Effector CD8-positive, alpha-beta T cell (primary cell): Measurements from ENCODE around the gene CPTP.

Source experiments
- DNase-seq: peaks from one replicate; lab custom pipeline; 2025; lab: John Stamatoyannopoulos, UW
- total RNA-seq, 4 experiments: gene quantifications; one replicate each; lab custom pipeline; 2026; lab: John Stamatoyannopoulos, UW

The CPTP gene
- total RNA-seq, result 21.6 to 29.5 (median 27.2) reads per million in 4 experiments

DNA sequence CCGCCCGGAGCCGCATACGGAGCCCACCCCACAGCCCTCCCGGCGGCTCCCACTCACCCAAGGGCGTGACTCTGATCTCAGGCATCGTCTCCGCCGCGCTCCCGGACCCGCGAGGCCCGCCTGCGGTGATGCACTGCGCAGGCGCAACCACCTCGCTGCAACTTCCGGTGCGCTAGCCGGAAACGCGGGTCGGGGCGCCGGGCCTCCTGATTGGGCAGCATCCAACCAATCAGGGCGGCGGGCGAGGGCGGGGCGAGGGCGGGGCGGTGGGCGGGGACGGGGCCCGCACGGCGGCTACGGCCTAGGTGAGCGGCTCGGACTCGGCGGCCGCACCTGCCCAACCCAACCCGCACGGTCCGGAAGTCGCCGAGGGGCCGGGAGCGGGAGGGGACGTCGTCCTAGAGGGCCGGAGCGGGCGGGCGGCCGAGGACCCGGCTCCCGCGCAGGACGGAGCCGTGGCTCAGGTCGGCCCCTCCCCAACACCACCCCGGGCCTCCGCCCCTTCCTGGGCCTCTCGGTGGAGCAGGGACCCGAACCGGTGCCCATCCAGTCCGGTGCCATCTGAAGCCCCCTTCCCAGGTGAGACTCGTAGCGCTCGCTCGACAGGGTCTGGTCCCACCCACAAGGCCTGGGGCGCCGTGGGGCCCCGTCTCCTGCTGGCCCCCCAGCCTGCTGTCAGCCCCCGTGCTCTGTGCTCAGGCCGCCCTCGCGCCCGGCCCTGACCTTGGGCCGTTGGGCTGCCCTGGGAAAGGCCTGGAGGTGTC, at the start of gene CPTP, which contains the start of gene INTS11:
TSS of gene CPTP (plus strand) at position 279 of the 764 bp plus-strand sequence. CDS start 2,109 bp downstream, outside the sequence.
TSS of gene INTS11 (minus strand) at position 137 of the 764 bp plus-strand sequence. CDS start at position 85, 52 bp downstream.
- peak; percentile 95 for DNase-seq

DNA sequence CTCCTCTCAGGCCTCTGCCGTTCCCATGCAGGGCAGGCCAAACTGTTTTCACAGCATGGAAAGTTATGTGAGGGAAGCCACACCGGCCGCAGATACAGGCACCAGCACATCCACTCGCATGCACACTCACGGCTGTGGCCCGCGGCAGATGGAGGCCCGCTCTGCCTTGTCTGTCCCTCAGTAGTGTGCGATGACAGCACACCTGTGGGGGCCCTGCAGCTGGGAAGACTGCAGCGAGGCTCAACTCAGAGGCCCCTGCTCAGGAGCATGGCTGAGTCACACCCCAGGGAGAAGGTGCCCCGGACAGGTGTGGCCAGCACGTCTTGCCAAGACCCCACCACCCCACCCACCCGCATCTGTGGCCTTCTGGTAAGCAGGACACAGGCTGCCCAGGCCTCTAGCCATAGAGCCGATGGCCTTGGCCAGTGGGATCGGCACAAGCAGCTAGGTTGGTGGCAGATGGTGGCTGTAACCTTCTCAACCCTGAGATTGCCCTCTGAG, 49.6 kb upstream of the CPTP start:
- no peak for DNase-seq

DNA sequence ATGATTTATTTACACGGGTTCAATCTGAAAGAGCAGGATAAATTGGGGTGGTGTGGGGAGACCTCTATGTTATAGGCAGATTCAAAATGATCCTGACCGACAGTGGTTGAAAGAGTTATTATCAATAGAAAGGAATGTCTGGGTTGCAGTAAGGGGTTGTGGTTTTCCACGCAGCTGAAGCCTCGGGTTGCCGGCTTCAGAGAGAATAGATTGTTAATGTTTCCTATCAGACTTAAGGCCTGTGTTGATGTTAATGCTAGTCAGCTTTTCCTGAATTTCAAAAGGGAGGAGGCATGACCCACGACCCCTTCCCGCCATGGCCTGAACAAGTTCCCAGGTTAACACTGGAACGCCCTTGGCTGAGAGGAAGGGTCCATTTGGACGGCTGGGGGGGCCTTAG, 48.8 kb upstream of the CPTP start:
- no peak for DNase-seq

DNA sequence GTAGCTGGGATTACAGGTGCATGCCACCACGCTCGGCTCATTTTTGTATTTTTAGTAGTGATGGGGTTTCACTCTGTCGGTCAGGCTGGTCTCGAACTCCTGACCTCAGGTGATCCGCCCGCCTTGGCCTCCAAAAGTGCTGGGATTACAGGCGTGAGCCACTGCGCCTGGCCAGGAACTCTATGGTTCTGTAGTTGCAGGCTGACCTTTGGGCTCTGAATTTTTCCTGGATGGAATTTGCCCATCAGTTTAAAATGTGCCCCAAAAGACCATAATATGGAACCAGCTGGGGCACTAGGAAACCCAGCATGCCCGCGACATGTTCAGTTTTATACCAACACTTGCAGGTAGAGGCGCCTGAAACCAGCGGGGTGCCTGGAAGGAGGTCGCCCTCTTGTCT, 46.0 kb upstream of the CPTP start:
- DNase-seq, result no peak

DNA sequence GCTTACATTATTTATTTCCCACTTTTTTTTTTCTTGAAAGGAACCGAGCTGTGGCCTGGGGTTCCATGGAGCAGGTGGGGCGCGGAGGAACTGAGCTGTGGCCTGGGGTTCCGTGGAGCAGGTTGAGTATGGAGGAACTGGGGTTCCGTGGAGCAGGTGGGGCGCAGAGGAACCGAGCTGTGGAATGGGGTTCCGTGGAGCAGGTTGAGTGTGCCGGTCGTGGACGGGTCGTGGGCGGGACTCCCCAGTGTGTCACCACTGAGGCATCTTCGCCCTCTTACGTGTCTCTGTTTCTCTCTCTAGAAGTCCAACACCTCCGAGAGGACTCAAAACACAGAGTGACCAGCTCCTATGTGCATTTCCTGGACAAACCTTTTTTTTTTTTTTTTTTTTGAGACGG, 45.6 kb upstream of the CPTP start:
- no peak for DNase-seq

DNA sequence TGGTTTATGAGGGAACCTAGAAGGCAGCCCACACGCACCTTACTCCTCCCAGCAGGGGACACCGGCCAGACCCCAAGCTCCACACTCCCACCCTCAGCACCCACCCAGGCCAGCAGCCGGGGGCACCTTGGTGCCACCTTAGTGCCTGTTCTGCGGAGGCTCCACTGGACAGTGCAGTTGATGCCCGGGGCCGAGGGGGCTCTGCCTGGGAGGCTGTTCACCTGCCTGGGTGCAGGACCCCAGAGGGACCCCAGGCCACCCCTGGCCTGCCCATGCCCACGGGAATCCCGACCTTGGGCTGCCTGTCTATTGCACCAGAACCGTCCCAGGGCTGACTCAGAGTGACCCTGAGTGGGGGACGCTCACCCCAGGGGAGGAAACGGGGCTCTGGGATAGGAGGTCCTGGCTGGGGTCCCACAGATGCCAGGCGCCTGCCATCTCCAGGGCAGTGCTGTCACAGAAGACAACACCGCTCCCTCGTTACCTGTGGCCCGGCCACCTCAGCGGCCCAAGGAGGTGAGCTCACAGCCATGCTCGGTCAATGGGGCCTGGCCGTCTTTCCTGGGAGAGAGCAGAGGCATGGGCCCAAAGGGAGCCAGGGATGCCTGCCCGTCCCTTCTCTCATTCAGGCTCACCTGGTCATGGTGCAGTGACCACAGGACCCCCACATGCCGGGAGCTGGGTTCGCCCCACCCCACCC, 43.7 kb upstream of the CPTP start:
- no peak for DNase-seq

GRCh38 chr1:1281533-1282321, 42.9 kb upstream of the CPTP start:
- no peak for DNase-seq

GRCh38 chr1:1282998-1283397, 41.6 kb upstream of the CPTP start:
- DNase-seq, result no peak

- DNase-seq, result no peak
Measured at GRCh38 chr1:1283821-1284220, 40.8 kb upstream of the CPTP start.

- no peak for DNase-seq
Measured at GRCh38 chr1:1284221-1285101, 40.1 kb upstream of the CPTP start.

- no peak for DNase-seq
Measured at GRCh38 chr1:1285102-1285571, 39.5 kb upstream of the CPTP start.

DNA sequence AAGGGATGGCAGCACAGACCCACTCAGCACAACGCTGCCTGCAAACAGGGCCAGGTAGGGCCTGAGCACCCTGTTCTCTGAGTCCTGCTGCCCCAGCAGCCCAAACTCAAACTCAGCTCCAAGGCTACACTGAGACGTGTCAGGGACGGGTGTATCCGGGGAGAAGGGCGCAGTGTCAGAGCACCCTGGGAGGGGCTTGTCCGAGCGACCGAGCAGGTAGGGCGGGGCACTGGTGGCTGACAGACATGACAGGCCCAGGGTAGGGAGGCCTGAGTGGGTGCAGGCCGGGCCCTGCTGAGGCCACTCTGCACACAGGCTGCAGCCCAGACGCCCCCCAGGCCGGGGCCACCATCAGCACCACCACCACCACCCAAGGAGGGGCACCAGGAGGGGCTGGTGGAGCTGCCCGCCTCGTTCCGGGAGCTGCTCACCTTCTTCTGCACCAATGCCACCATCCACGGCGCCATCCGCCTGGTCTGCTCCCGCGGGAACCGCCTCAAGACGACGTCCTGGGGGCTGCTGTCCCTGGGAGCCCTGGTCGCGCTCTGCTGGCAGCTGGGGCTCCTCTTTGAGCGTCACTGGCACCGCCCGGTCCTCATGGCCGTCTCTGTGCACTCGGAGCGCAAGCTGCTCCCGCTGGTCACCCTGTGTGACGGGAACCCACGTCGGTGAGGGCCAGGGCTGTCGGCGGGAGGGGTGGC, 38.8 kb upstream of the CPTP start:
- DNase-seq, result no peak

DNA sequence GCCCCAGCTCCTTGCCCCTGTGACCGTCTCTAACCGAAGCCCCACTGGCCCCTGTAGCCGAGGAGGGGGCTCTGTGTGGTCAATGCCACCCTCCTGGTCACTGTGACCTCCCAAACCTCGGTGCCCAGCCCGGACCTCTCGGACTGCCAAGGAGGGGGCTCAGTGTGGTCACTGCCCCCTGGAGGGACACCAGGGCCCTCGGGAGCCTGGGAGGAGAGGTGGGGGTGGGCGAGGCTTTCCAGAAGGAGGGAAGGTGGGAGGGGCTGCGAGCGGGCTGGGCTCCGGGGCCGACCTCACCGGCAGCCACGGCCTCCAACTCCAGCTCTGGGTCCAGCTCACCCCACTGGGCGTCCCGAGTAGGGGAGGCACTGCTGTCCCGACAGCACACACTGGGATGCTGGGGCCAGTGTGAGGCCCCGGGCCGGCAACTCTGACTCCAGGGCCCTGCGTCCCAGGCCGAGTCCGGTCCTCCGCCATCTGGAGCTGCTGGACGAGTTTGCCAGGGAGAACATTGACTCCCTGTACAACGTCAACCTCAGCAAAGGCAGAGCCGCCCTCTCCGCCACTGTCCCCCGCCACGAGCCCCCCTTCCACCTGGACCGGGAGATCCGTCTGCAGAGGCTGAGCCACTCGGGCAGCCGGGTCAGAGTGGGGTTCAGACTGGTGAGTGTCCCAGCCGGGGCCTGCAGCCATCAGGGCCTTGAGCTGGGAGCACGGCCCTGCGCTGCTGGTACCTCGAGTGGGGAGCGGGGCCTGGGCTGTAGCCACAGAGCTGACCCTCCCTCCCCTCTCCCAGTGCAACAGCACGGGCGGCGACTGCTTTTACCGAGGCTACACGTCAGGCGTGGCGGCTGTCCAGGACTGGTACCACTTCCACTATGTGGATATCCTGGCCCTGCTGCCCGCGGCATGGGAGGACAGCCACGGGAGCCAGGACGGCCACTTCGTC, 38.0 kb upstream of the CPTP start:
- DNase-seq, result no peak

GRCh38 chr1:1287288-1288110, 37.1 kb upstream of the CPTP start:
- no peak for DNase-seq

DNA sequence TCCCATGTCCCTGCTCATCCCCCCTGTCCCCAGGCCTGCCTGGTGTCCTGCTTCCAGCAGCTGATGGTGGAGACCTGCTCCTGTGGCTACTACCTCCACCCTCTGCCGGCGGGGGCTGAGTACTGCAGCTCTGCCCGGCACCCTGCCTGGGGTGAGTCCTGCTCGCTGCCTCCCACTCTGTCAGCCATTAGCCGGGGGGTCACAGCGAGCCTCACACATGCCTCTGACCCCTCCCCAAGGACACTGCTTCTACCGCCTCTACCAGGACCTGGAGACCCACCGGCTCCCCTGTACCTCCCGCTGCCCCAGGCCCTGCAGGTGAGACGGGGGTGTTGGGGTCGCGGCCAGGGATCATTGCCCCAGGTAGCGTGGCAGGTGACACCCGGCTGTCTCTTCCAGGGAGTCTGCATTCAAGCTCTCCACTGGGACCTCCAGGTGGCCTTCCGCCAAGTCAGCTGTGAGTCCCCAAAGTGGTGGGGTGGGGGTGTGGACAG, 34.3 kb upstream of the CPTP start:
- peak; percentile 59 for DNase-seq

DNA sequence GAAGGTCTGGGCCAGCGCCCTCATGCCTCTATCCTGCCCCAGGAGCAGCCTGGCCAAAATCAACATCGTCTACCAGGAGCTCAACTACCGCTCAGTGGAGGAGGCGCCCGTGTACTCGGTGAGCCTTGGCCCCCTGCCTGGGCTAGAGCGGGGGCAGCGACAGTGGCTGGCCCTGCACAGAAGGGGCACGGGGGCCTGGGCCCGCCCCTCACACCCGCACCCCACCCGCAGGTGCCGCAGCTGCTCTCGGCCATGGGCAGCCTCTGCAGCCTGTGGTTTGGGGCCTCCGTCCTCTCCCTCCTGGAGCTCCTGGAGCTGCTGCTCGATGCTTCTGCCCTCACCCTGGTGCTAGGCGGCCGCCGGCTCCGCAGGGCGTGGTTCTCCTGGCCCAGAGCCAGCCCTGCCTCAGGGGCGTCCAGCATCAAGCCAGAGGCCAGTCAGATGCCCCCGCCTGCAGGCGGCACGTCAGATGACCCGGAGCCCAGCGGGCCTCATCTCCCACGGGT, 33.5 kb upstream of the CPTP start:
- no peak for DNase-seq

GRCh38 chr1:1291548-1292441, 32.8 kb upstream of the CPTP start:
- DNase-seq, result peak; percentile 52
